Erythroblast (primary cell): ENCODE results near the gene UBR1.

Experiments used
- GATA1 ChIP-seq: IDR thresholded peaks from 2 replicates; pipeline ENCODE4 v1.6.1; 2011; ENCODE audit warnings: low read depth, mild to moderate bottlenecking, control low read depth, low read length, moderate library complexity
- POLR2A ChIP-seq: IDR thresholded peaks from 2 replicates; pipeline ENCODE4 v1.6.1; 2011; ENCODE audit warnings: mild to moderate bottlenecking, low read length

GRCh38 chr15:43118829-43119228, 13.0 kb upstream of the UBR1 start:
- TF ChIP-seq POLR2A (no peak), GATA1 (no peak)
